Esophagus squamous epithelium (tissue), 5 donors: ENCODE results near the gene MT1A. TPM values are rescaled to one million over a fixed set of nuclear protein-coding genes. Genes with fewer than 3 reads are reported as not detected.
A peak's percentile ranks its signal among the peaks of the same experiment; 100 is the strongest.

Source experiments
- DNase-seq: peaks from one replicate; lab custom pipeline; 2025; lab: John Stamatoyannopoulos, UW
- H3K27ac ChIP-seq, 4 donors: fragments of 200-600 bp; sonication (generic); one replicate each; pipeline ENCODE4 v1.5.1; 2016 to 2019; ENCODE audit warnings: mild to moderate bottlenecking in 1 of 4
- H3K27me3 ChIP-seq, 4 donors: fragments of 200-600 bp; sonication (generic); 1 replicate in 3 of 4; 2 replicates in 1 of 4; pipeline versions ENCODE4 v1.5.1 to v1.6.0; 2017 to 2021; ENCODE audit warnings: antibody characterized with exemption in 1 of 4
- H3K36me3 ChIP-seq, 3 donors: fragments of 200-600 bp; sonication (generic); one replicate each; pipeline ENCODE4 v1.5.1; 2016 to 2019
- H3K4me1 ChIP-seq, 3 donors: fragments of 200-600 bp; sonication (generic); one replicate each; pipeline ENCODE4 v1.5.1; 2017 to 2019
- H3K4me3 ChIP-seq, 4 donors: fragments of 200-600 bp; sonication (generic); 1 replicate in 3 of 4; 2 replicates in 1 of 4; pipeline ENCODE4 v1.5.1; 2016 to 2019; ENCODE audit warnings: mild to moderate bottlenecking in 2 of 4, moderate library complexity in 1 of 4
- H3K9me3 ChIP-seq, 3 donors: fragments of 200-600 bp; sonication (generic); one replicate each; pipeline ENCODE4 v1.5.1; 2016 to 2019
- CTCF ChIP-seq, 6 experiments: fragments of 450-650 bp in 4 of 6; fragments of 200-600 bp in 2 of 6; sonication (generic) in 2 of 6; IDR thresholded peaks; one replicate each; pipeline ENCODE4 v1.5.1; 2016 to 2019; ENCODE audit warnings: antibody characterized with exemption in 6 of 6, mild to moderate bottlenecking in 4 of 6, moderate library complexity in 4 of 6
- POLR2A ChIP-seq, 4 donors: fragments of 450-650 bp; IDR thresholded peaks; one replicate each; pipeline ENCODE4 v1.6.1; 2017; ENCODE audit warnings: antibody characterized with exemption in 4 of 4, mild to moderate bottlenecking in 4 of 4, moderate library complexity in 3 of 4
- WGBS, 2 donors: methylation state at CpG; one replicate each; pipeline ENCODE4 v1.1.5; 2018; 5-methylcytosine and 5-hydroxymethylcytosine counted together
- intact Hi-C: fragments of 100-400 bp; cut with DNase I; formaldehyde crosslinking; loops from one replicate; pipeline ENCODE4 v1.15.0; 2022
- total RNA-seq, 4 donors: library from RNA; depleted of rRNA; stranded (reverse); fragments of >200 nt; gene quantifications; one replicate each; pipeline ENCODE4 v1.1.0, GENCODE V29; 2016
- donor health status: DM: yes; HTN: yes; CAD: no.

MT1A gene
- total RNA-seq, 4 donors from 2014 or later = 3.3 to 34.2 (median 5.3) TPM; not detected in 1

GRCh38 chr16:56604966-56605365, 33.5 kb upstream of the MT1A start:
- Histone ChIP-seq H3K4me3 (no peak overlapping the region), H3K27me3 (no peaks in the 10 kb centered on the region), H3K36me3 (no peaks in the 10 kb centered on the region), H3K4me1 (peaks cover 26 to 46% (median 36%) of the 10 kb centered on the region in 3 donors), H3K27ac (peak overlapping the region; percentile 82 to 95 (median 90)), H3K9me3 (no peaks in the 10 kb centered on the region)
- TF ChIP-seq CTCF (IDR thresholded peaks at IDR 0.05) (no peak), POLR2A (IDR thresholded peaks at IDR 0.05) (no peak)
- WGBS, 2 donors = 89 to 100% methylated on average over 3 to 4 of the region's 4 CpGs
- intact Hi-C loops = loop anchor here (5.0 to 10.0 kb wide), 2 partner anchors 90 to 93 kb away; no protein-coding TSS in a partner anchor
- DNase-seq = no peak

- no peaks in the 10 kb centered on the region for H3K36me3 ChIP-seq
- 44 to 60% methylated on average over 1 of the region's 1 CpG for WGBS, 2 donors
- H3K4me1 ChIP-seq = peaks cover 31 to 51% (median 41%) of the 10 kb centered on the region in 3 donors
- no peaks in the 10 kb centered on the region for H3K9me3 ChIP-seq
- intact Hi-C loops = loop anchor here (10.0 kb wide), 1 partner anchor 89 kb away; no protein-coding TSS in a partner anchor
- no peak for TF ChIP-seq CTCF (IDR thresholded peaks at IDR 0.05)
- DNase-seq = no peak
- peak overlapping the region; percentile 82 to 95 (median 90) for H3K27ac ChIP-seq
- no peaks in the 10 kb centered on the region for H3K27me3 ChIP-seq
- no peak overlapping the region for H3K4me3 ChIP-seq
These were observed 33.0 kb upstream of the MT1A start for GRCh38 chr16:56605475-56605874.

GRCh38 chr16:56606071-56606475, 32.4 kb upstream of the MT1A start:
- intact Hi-C loops = loop anchor here (10.0 kb wide), 1 partner anchor 89 kb away; no protein-coding TSS in a partner anchor
- 23 to 28% methylated on average over 3 of the region's 3 CpGs for WGBS, 2 donors
- H3K9me3 ChIP-seq = no peaks in the 10 kb centered on the region
- TF ChIP-seq CTCF (IDR thresholded peaks at IDR 0.05) (no peak), POLR2A (IDR thresholded peaks at IDR 0.05) (no peak)
- H3K36me3 ChIP-seq = no peaks in the 10 kb centered on the region
- H3K27ac ChIP-seq = peak overlapping the region; percentile 82 to 95 (median 90)
- peak overlapping the region in 1 of 4 donors; percentile 9 for H3K4me3 ChIP-seq
- H3K4me1 ChIP-seq = peaks cover 36 to 57% (median 47%) of the 10 kb centered on the region in 3 donors
- H3K27me3 ChIP-seq = no peaks in the 10 kb centered on the region
- DNase-seq = no peak

- Histone ChIP-seq H3K4me3 (peak overlapping the region in 2 of 4 donors; percentile 59 to 66), H3K27me3 (no peaks in the 10 kb centered on the region), H3K4me1 (peaks cover 39 to 62% (median 49%) of the 10 kb centered on the region in 3 donors), H3K36me3 (no peaks in the 10 kb centered on the region), H3K27ac (peak overlapping the region; percentile 82 to 95 (median 90)), H3K9me3 (no peaks in the 10 kb centered on the region)
- intact Hi-C loops = loop anchor here (10.0 kb wide), 1 partner anchor 88 kb away; no protein-coding TSS in a partner anchor
- TF ChIP-seq POLR2A (IDR thresholded peaks at IDR 0.05) = no peak
- no peak for TF ChIP-seq CTCF (IDR thresholded peaks at IDR 0.05)
- no peak for DNase-seq
- 21 to 40% methylated on average over 7 to 8 of the region's 8 CpGs for WGBS, 2 donors
These were observed 31.9 kb upstream of the MT1A start for GRCh38 chr16:56606476-56607108.

- H3K4me3 ChIP-seq = peak overlapping the region in 2 of 4 donors; percentile 59 to 66
- H3K27me3 ChIP-seq = no peaks in the 10 kb centered on the region
- no peaks in the 10 kb centered on the region for H3K9me3 ChIP-seq
- H3K36me3 ChIP-seq = no peaks in the 10 kb centered on the region
- 13 to 31% methylated on average over 12 to 14 of the region's 14 CpGs for WGBS, 2 donors
- DNase-seq = peak; percentile 49
- intact Hi-C loops = loop anchor here (10.0 kb wide), 1 partner anchor 88 kb away; no protein-coding TSS in a partner anchor
- TF ChIP-seq POLR2A (IDR thresholded peaks at IDR 0.05) (peak in 2 of 4 donors; percentile 29 to 36), CTCF (IDR thresholded peaks at IDR 0.05) (peak in 1 of 6 experiments; percentile 4)
- peak overlapping the region; percentile 82 to 95 (median 90) for H3K27ac ChIP-seq
- peaks cover 39 to 68% (median 49%) of the 10 kb centered on the region in 3 donors for H3K4me1 ChIP-seq
These were observed 31.3 kb upstream of the MT1A start for GRCh38 chr16:56607109-56607618.
